HepG2 (cell line): ENCODE data around the gene KLF18. TPM values are rescaled to one million over a fixed set of nuclear protein-coding genes. Genes with fewer than 3 reads are reported as not detected.

Experiments used
- ATAC-seq: fragments of 200-7000 bp; cut with Tn5 transposase; 3 replicates; pipeline ENCODE4 v1.9.1; 2020; ENCODE audit warnings: mild to moderate bottlenecking, moderate library complexity
- BruUV-seq: library from RNA; stranded (reverse); fragments of 400-500 nt; replicated peaks from 2 replicates; lab custom pipeline; 2021; lab: Mats Ljungman, UMichigan
- CTCF ChIA-PET: fragments of 300-600 bp; formaldehyde crosslinking; extraction: SDS; loops from one replicate; lab custom pipeline; 2021; ENCODE audit warnings: low total read pairs, inconsistent platforms, low intra/inter-chr PET ratio; lab: Yijun Ruan, JAX
- POLR2A ChIA-PET: fragments of 350-600 bp; sonication (Branson Sonifier 250); formaldehyde crosslinking; loops from one replicate; lab custom pipeline; 2020; ENCODE audit warnings: antibody characterized with exemption, inconsistent platforms; lab: Yijun Ruan, JAX
- DNase-seq: peaks from one replicate; pipeline ENCODE4 v3.0.0-alpha.2; 2015; ENCODE audit warnings: low spot score
- FAIRE-seq: peaks from 3 replicates; lab custom pipeline; 2011; peaks lifted over from hg19 to GRCh38; lab: Jason Lieb, UNC
- H2AFZ ChIP-seq: one replicate; pipeline ENCODE4 v1.6.1; 2011; ENCODE audit warnings: low read length, inconsistent platforms
- H3K27ac ChIP-seq: fragments of 300-600 bp; 3 replicates; pipeline ENCODE4 v1.8.0; 2011; ENCODE audit warnings: mixed run types, mild to moderate bottlenecking, mixed read lengths, low read length, inconsistent platforms; ENCODE audit not compliant: insufficient read depth; ENCODE audit errors: extremely low read length
- H3K27me3 ChIP-seq, 2 experiments: fragments of 200-600 bp in 1 of 2; 2 replicates in 1 of 2; 3 replicates in 1 of 2; pipeline versions ENCODE4 v1.6.0 to v1.8.0; 2011; ENCODE audit warnings: low read length in 2 of 2, mild to moderate bottlenecking in 2 of 2, moderate library complexity in 2 of 2, inconsistent platforms in 1 of 2; ENCODE audit not compliant: insufficient read depth in 2 of 2, control insufficient read depth in 1 of 2
- H3K36me3 ChIP-seq, 2 experiments: fragments of 200-600 bp in 1 of 2; replicated peaks in 1 of 2; 2 replicates in 1 of 2; 3 replicates in 1 of 2; pipeline versions ENCODE4 v1.5.1 to v1.8.0; 2011; ENCODE audit warnings: low read length in 2 of 2, inconsistent platforms in 1 of 2; ENCODE audit not compliant: insufficient read depth in 2 of 2, control insufficient read depth in 1 of 2
- H3K4me1 ChIP-seq: 2 replicates; pipeline ENCODE4 v1.5.1; 2012; ENCODE audit warnings: low read length, inconsistent platforms; ENCODE audit not compliant: insufficient read depth
- H3K4me2 ChIP-seq: 2 replicates; pipeline ENCODE4 v1.6.0; 2011; ENCODE audit warnings: low read depth, low read length, inconsistent platforms
- H3K4me3 ChIP-seq, 3 experiments: fragments of 200-600 bp in 1 of 3; sonication (generic), shearing (Covaris generic) in 1 of 3; replicated peaks in 1 of 3; 2 replicates each; pipeline ENCODE4 v1.5.1; 2011 to 2016; ENCODE audit warnings: low read length in 3 of 3, inconsistent platforms in 2 of 3, low read depth in 2 of 3, mild to moderate bottlenecking in 2 of 3, control low read depth in 1 of 3, mixed read lengths in 1 of 3; ENCODE audit not compliant: insufficient read depth in 1 of 3
- H3K79me2 ChIP-seq: one replicate; pipeline ENCODE4 v1.6.1; 2011; ENCODE audit warnings: low read length, inconsistent platforms; ENCODE audit not compliant: insufficient read depth
- H3K9ac ChIP-seq: 2 replicates; pipeline ENCODE4 v1.6.0; 2011; ENCODE audit warnings: mild to moderate bottlenecking, low read depth, low read length, inconsistent platforms; ENCODE audit not compliant: insufficient read depth
- H3K9me3 ChIP-seq: 2 replicates; pipeline ENCODE4 v1.5.1; 2012; ENCODE audit warnings: mild to moderate bottlenecking, low read length
- H4K20me1 ChIP-seq: 2 replicates; pipeline ENCODE4 v1.6.0; 2011; ENCODE audit warnings: inconsistent platforms, mild to moderate bottlenecking, low read length, moderate library complexity; ENCODE audit not compliant: insufficient read depth
- BRCA1 ChIP-seq: sonication (generic); formaldehyde crosslinking; IDR thresholded peaks from 2 replicates; pipeline ENCODE4 v1.4.0; 2020; ENCODE audit warnings: missing genetic modification reagents
- EEA1 ChIP-seq: sonication (generic); formaldehyde crosslinking; IDR thresholded peaks from 2 replicates; pipeline ENCODE4 v1.5.1; 2020; ENCODE audit warnings: mild to moderate bottlenecking, missing genetic modification reagents, borderline replicate concordance
- GATAD2A ChIP-seq: IDR thresholded peaks from 2 replicates; pipeline ENCODE4 v1.6.1; 2016
- HDAC6 ChIP-seq: fragments of 200-600 bp; sonication (generic); IDR thresholded peaks from 2 replicates; pipeline ENCODE4 v1.7.0; 2017; ENCODE audit warnings: mild to moderate bottlenecking, antibody characterized with exemption, low read length, low read depth
- MAFG ChIP-seq: sonication (generic); formaldehyde crosslinking; IDR thresholded peaks from 2 replicates; pipeline ENCODE4 v1.5.1; 2020; ENCODE audit warnings: mild to moderate bottlenecking, missing genetic modification reagents
- MED13 ChIP-seq: sonication (generic); formaldehyde crosslinking; IDR thresholded peaks from 2 replicates; pipeline ENCODE4 v1.5.0; 2020; ENCODE audit warnings: missing genetic modification reagents
- MEF2D ChIP-seq: sonication (generic); formaldehyde crosslinking; IDR thresholded peaks from 2 replicates; pipeline ENCODE4 v1.5.1; 2020; ENCODE audit warnings: mild to moderate bottlenecking, missing genetic modification reagents
- NR2C2 ChIP-seq: sonication (generic); formaldehyde crosslinking; IDR thresholded peaks from 2 replicates; pipeline ENCODE4 v1.4.0; 2020; ENCODE audit warnings: missing genetic modification reagents, mild to moderate bottlenecking, moderate library complexity, borderline replicate concordance
- ZMAT3 ChIP-seq: sonication (generic); formaldehyde crosslinking; conservative IDR thresholded peaks from 2 replicates; pipeline ENCODE4 v1.7.0; 2021; ENCODE audit warnings: missing genetic modification reagents
- ZNF251 ChIP-seq: sonication (generic); formaldehyde crosslinking; IDR thresholded peaks from 2 replicates; pipeline ENCODE4 v1.9.0; 2021; ENCODE audit warnings: mild to moderate bottlenecking, missing genetic modification reagents
- ZNF280B ChIP-seq: sonication (generic); formaldehyde crosslinking; IDR thresholded peaks from 2 replicates; pipeline ENCODE4 v1.5.0; 2020; ENCODE audit warnings: missing genetic modification reagents, mild to moderate bottlenecking, borderline replicate concordance
- ZNF317 ChIP-seq: sonication (generic); formaldehyde crosslinking; IDR thresholded peaks from 2 replicates; pipeline ENCODE4 v1.5.0; 2020; ENCODE audit warnings: mild to moderate bottlenecking, missing genetic modification reagents
- ZNF615 ChIP-seq: sonication (generic); formaldehyde crosslinking; IDR thresholded peaks from 2 replicates; pipeline ENCODE4 v1.5.0; 2020; ENCODE audit warnings: mild to moderate bottlenecking, missing genetic modification reagents, borderline replicate concordance
- WGBS: methylation state at CpG from one replicate; pipeline ENCODE4 v1.1.6; 2017; ENCODE audit warnings: low lambda C conversion rate; 5-methylcytosine and 5-hydroxymethylcytosine counted together
- in situ Hi-C: cut with HindIII; loops from 2 replicates; pipeline ENCODE4 v1.10.0; 2017; ENCODE audit warnings: low pct_unique_long_range_greater_than_20kb; ENCODE audit not compliant: extremely low pct_ligation_motif_present
- intact Hi-C: fragments of 100-400 bp; cut with micrococcal nuclease; formaldehyde crosslinking; loops from one replicate; pipeline ENCODE4 v1.10.0; 2022; ENCODE audit not compliant: unreplicated experiment
- polyA plus RNA-seq, 8 experiments: library from polyadenylated mRNA; depleted of rRNA in 3 of 8; stranded (reverse) in 7 of 8; unstranded in 1 of 8; fragments of >200 nt; fragmentation: Illumina TruSeq in 4 of 8; extraction: Trizol in 4 of 8; gene quantifications; 2 replicates each; pipeline versions ENCODE4 v1.2.1 to v1.2.3, GENCODE V29; 2011 to 2016; ENCODE audit warnings: low read depth in 4 of 8, missing spikeins in 1 of 8, mixed read lengths in 1 of 8; ENCODE audit not compliant: insufficient read depth in 1 of 8
- total RNA-seq, 5 experiments: library from RNA; depleted of rRNA; stranded (reverse); fragments of >200 nt; fragmentation: Illumina TruSeq; extraction: Trizol; gene quantifications; 2 replicates each; pipeline ENCODE4 v1.2.3, GENCODE V29; 2016; ENCODE audit warnings: low read depth in 1 of 5
- TF ChIP-seq, protein P1 (sequence below): sonication (generic); formaldehyde crosslinking; IDR thresholded peaks from 2 replicates; pipeline ENCODE4 v1.5.0; 2020; ENCODE audit warnings: missing genetic modification reagents
- TF ChIP-seq, protein P2 (sequence below): sonication (generic); formaldehyde crosslinking; IDR thresholded peaks from 2 replicates; pipeline ENCODE4 v1.4.0; 2020; ENCODE audit warnings: mild to moderate bottlenecking, missing genetic modification reagents
- TF ChIP-seq, protein P3 (sequence below): sonication (generic); formaldehyde crosslinking; IDR thresholded peaks from 2 replicates; pipeline ENCODE4 v1.5.1; 2020; ENCODE audit warnings: mild to moderate bottlenecking, missing genetic modification reagents

Gene KLF18
- total and polyA plus RNA-seq, 2 of the 13 experiments (the other 11 are each of a cell fraction or from before 2014, with no cell fraction given): not detected

- no peak overlapping the region for H3K4me2 ChIP-seq
- no peaks in the 10 kb centered on the region for H3K79me2 ChIP-seq
- no peaks in the 10 kb centered on the region for H3K36me3 ChIP-seq
- no peak overlapping the region for H3K4me3 ChIP-seq
- no peaks in the 10 kb centered on the region for H4K20me1 ChIP-seq
- CTCF ChIA-PET: no interaction called here
- intact Hi-C loops: no loop called here
- no peak overlapping the region for H3K27ac ChIP-seq
- H3K27me3 ChIP-seq: peaks cover 0 to 24% of the 10 kb centered on the region in 2 experiments; a peak in 2 of 5 replicates
- FAIRE-seq (no peak), DNase-seq (no peak), ATAC-seq (no peak)
- POLR2A ChIA-PET: no interaction called here
- WGBS: 0% methylated on average over 1 of the region's 1 CpG
- in situ Hi-C loops: no loop called here
- no peak overlapping the region for H2AFZ ChIP-seq
- H3K9ac ChIP-seq: no peak overlapping the region
- BruUV-seq: no TSS peak
- no peaks in the 10 kb centered on the region for H3K9me3 ChIP-seq
- H3K4me1 ChIP-seq: no peaks in the 10 kb centered on the region
- no peak for TF ChIP-seq ZNF317 (CRISPR knock-in tag)
- TF ChIP-seq, protein P1, sequence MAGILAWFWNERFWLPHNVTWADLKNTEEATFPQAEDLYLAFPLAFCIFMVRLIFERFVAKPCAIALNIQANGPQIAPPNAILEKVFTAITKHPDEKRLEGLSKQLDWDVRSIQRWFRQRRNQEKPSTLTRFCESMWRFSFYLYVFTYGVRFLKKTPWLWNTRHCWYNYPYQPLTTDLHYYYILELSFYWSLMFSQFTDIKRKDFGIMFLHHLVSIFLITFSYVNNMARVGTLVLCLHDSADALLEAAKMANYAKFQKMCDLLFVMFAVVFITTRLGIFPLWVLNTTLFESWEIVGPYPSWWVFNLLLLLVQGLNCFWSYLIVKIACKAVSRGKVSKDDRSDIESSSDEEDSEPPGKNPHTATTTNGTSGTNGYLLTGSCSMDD (CRISPR knock-in tag): no peak
- no peak for TF ChIP-seq GATAD2A (CRISPR knock-in tag)
- TF ChIP-seq, protein P2, sequence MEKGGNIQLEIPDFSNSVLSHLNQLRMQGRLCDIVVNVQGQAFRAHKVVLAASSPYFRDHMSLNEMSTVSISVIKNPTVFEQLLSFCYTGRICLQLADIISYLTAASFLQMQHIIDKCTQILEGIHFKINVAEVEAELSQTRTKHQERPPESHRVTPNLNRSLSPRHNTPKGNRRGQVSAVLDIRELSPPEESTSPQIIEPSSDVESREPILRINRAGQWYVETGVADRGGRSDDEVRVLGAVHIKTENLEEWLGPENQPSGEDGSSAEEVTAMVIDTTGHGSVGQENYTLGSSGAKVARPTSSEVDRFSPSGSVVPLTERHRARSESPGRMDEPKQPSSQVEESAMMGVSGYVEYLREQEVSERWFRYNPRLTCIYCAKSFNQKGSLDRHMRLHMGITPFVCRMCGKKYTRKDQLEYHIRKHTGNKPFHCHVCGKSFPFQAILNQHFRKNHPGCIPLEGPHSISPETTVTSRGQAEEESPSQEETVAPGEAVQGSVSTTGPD (CRISPR knock-in tag): no peak
- TF ChIP-seq MED13 (CRISPR knock-in tag): no peak
- TF ChIP-seq ZNF251 (CRISPR knock-in tag): no peak
- TF ChIP-seq, protein P3, sequence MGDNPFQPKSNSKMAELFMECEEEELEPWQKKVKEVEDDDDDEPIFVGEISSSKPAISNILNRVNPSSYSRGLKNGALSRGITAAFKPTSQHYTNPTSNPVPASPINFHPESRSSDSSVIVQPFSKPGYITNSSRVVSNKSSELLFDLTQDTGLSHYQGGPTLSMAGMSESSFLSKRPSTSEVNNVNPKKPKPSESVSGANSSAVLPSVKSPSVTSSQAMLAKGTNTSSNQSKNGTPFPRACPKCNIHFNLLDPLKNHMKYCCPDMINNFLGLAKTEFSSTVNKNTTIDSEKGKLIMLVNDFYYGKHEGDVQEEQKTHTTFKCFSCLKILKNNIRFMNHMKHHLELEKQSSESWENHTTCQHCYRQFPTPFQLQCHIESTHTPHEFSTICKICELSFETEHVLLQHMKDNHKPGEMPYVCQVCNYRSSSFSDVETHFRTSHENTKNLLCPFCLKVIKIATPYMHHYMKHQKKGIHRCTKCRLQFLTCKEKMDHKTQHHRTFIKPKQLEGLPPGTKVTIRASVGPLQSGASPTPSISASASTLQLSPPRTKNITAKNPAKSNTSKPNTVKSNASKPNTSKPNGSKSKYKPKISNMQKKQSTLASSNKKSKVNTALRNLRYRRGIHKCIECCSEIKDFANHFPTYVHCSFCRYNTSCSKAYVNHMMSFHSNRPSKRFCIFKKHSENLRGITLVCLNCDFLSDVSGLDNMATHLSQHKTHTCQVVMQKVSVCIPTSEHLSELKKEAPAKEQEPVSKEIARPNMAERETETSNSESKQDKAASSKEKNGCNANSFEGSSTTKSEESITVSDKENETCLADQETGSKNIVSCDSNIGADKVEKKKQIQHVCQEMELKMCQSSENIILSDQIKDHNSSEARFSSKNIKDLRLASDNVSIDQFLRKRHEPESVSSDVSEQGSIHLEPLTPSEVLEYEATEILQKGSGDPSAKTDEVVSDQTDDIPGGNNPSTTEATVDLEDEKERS: no peak
- no peak for TF ChIP-seq MEF2D
- no peak for TF ChIP-seq ZNF615 (CRISPR knock-in tag)
- no peak for TF ChIP-seq BRCA1 (CRISPR knock-in tag)
- no peak for TF ChIP-seq EEA1
- TF ChIP-seq ZMAT3 (CRISPR knock-in tag): no peak
- no peak for TF ChIP-seq MAFG (CRISPR knock-in tag)
- TF ChIP-seq ZNF280B (CRISPR knock-in tag): no peak
- TF ChIP-seq HDAC6: no peak
- TF ChIP-seq NR2C2 (CRISPR knock-in tag): no peak
Measured at GRCh38 chr1:44152692-44153091, 11.3 kb upstream of the KLF18 start.
